Gastrocnemius medialis (tissue), 4 donors: ENCODE measurements around the gene MYL3. TPM values are rescaled to one million over a fixed set of nuclear protein-coding genes. Genes with fewer than 3 reads are reported as not detected.

Source experiments
- ATAC-seq, 2 donors: fragments of 150-250 bp; one replicate each; pipeline ENCODE4 v1.9.1; 2016
- DNase-seq, 2 donors: peaks; one replicate each; pipeline ENCODE4 v3.0.0-alpha.2; 2019
- H3K27ac ChIP-seq, 4 donors: fragments of 200-600 bp; sonication (generic); 1 replicate in 1 of 4; 2 replicates in 3 of 4; pipeline ENCODE4 v1.5.1; 2016 to 2018; ENCODE audit warnings: mild to moderate bottlenecking in 2 of 4, moderate library complexity in 1 of 4
- H3K27me3 ChIP-seq, 3 donors: fragments of 200-600 bp; sonication (generic) in 2 of 3; 1 replicate in 1 of 3; 2 replicates in 2 of 3; pipeline versions ENCODE4 v1.5.1 to v1.6.0; 2016 to 2019; ENCODE audit warnings: mild to moderate bottlenecking in 1 of 3, moderate library complexity in 1 of 3
- H3K36me3 ChIP-seq, 2 donors: fragments of 200-600 bp; sonication (generic) in 1 of 2; one replicate each; pipeline ENCODE4 v1.5.1; 2017 to 2018
- H3K4me1 ChIP-seq, 2 donors: fragments of 200-600 bp; sonication (generic) in 1 of 2; one replicate each; pipeline ENCODE4 v1.5.1; 2016 to 2017; ENCODE audit warnings: mild to moderate bottlenecking in 2 of 2
- H3K4me3 ChIP-seq, 4 donors: fragments of 200-600 bp; sonication (generic) in 3 of 4; 1 replicate in 1 of 4; 2 replicates in 3 of 4; pipeline ENCODE4 v1.5.1; 2016 to 2019; ENCODE audit warnings: mild to moderate bottlenecking in 2 of 4
- H3K9me3 ChIP-seq, 3 donors: fragments of 200-600 bp; sonication (generic) in 2 of 3; 1 replicate in 1 of 3; 2 replicates in 2 of 3; pipeline ENCODE4 v1.5.1; 2016 to 2019
- POLR2A ChIP-seq, 2 donors: fragments of 450-650 bp; IDR thresholded peaks; one replicate each; pipeline ENCODE4 v1.6.1; 2017; ENCODE audit warnings: antibody characterized with exemption in 2 of 2, mild to moderate bottlenecking in 2 of 2, moderate library complexity in 2 of 2
- in situ Hi-C, 4 donors: fragments of 200-750 bp; cut with MboI; loops; one replicate each; pipeline versions ENCODE4 v1.15.0 to v1.8.0; 2017; ENCODE audit warnings: low sequenced_read_pairs in 4 of 4
- intact Hi-C: fragments of 100-400 bp; cut with DNase I; formaldehyde crosslinking; loops from one replicate; pipeline ENCODE4 v1.15.1; 2023; ENCODE audit warnings: low total_unique reads
- total RNA-seq, 4 donors: library from RNA; depleted of rRNA; stranded (reverse); fragments of >200 nt; gene quantifications; one replicate each; pipeline versions ENCODE4 v1.1.0 to v1.2.3, GENCODE V29; 2016
- TF ChIP-seq, protein P1 (sequence below), 5 experiments: fragments of 450-650 bp in 3 of 5; fragments of 200-600 bp in 2 of 5; sonication (generic) in 2 of 5; IDR thresholded peaks in 4 of 5; conservative IDR thresholded peaks in 1 of 5; 1 replicate in 4 of 5; 2 replicates in 1 of 5; pipeline ENCODE4 v1.5.1; 2016 to 2019; ENCODE audit warnings: antibody characterized with exemption in 5 of 5, mild to moderate bottlenecking in 3 of 5, moderate library complexity in 3 of 5

MYL3 gene
- total RNA-seq, 4 donors from 2014 or later: 42.5 to 544 (median 281) TPM

GRCh38 chr3:46901061-46901460 lies 37.8 kb upstream of the MYL3 start:
- TF ChIP-seq, protein P1, sequence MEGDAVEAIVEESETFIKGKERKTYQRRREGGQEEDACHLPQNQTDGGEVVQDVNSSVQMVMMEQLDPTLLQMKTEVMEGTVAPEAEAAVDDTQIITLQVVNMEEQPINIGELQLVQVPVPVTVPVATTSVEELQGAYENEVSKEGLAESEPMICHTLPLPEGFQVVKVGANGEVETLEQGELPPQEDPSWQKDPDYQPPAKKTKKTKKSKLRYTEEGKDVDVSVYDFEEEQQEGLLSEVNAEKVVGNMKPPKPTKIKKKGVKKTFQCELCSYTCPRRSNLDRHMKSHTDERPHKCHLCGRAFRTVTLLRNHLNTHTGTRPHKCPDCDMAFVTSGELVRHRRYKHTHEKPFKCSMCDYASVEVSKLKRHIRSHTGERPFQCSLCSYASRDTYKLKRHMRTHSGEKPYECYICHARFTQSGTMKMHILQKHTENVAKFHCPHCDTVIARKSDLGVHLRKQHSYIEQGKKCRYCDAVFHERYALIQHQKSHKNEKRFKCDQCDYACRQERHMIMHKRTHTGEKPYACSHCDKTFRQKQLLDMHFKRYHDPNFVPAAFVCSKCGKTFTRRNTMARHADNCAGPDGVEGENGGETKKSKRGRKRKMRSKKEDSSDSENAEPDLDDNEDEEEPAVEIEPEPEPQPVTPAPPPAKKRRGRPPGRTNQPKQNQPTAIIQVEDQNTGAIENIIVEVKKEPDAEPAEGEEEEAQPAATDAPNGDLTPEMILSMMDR (IDR thresholded peaks at IDR 0.05 in 4 of 5, conservative IDR thresholded peaks at IDR 0.05 in 1 of 5): no peak
- no peak for TF ChIP-seq POLR2A (IDR thresholded peaks at IDR 0.05)
- no peak for ATAC-seq
- DNase-seq: no peak
- Histone ChIP-seq H3K4me3 (no peak overlapping the region), H3K27ac (no peak overlapping the region), H3K27me3 (no peaks in the 10 kb centered on the region), H3K9me3 (no peaks in the 10 kb centered on the region), H3K36me3 (no peaks in the 10 kb centered on the region), H3K4me1 (peaks cover 4 to 6% of the 10 kb centered on the region in 2 donors)
- intact Hi-C loops: no loop called here
- in situ Hi-C loops: no loop called here

- Histone ChIP-seq H3K9me3 (no peaks in the 10 kb centered on the region), H3K36me3 (no peaks in the 10 kb centered on the region), H3K27ac (no peak overlapping the region), H3K4me1 (peaks cover 4 to 6% of the 10 kb centered on the region in 2 donors), H3K27me3 (no peaks in the 10 kb centered on the region), H3K4me3 (no peak overlapping the region)
- no peak for DNase-seq
- TF ChIP-seq POLR2A (IDR thresholded peaks at IDR 0.05): no peak
- TF ChIP-seq, protein P1 (IDR thresholded peaks at IDR 0.05 in 4 of 5, conservative IDR thresholded peaks at IDR 0.05 in 1 of 5): no peak
- in situ Hi-C loops (no loop called here), intact Hi-C loops (no loop called here)
- ATAC-seq: no peak
Measured at GRCh38 chr3:46900356-46900755, 37.1 kb upstream of the MYL3 start.

DNA sequence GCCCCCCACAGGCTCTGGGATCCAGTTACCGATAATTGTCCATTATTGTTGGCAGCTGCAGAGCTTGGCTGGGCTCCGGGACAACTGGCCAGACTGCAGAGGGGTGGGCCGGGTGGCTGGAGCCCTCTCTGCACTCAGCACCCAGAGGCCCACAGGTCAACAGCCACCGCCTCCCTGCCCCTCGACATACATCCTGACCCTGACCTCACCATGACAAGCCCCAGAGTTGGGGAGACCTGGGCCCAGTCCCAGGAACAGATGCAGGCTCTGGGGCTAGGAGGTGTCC lies 36.7 kb upstream of the MYL3 start:
- no peaks in the 10 kb centered on the region for H3K9me3 ChIP-seq
- TF ChIP-seq POLR2A (IDR thresholded peaks at IDR 0.05): no peak
- TF ChIP-seq, protein P1 (IDR thresholded peaks at IDR 0.05 in 4 of 5, conservative IDR thresholded peaks at IDR 0.05 in 1 of 5): no peak
- no peaks in the 10 kb centered on the region for H3K27me3 ChIP-seq
- H3K27ac ChIP-seq: no peak overlapping the region
- H3K36me3 ChIP-seq: no peaks in the 10 kb centered on the region
- no peak overlapping the region for H3K4me3 ChIP-seq
- intact Hi-C loops: no loop called here
- ATAC-seq (no peak), DNase-seq (no peak)
- H3K4me1 ChIP-seq: peaks cover 4 to 6% of the 10 kb centered on the region in 2 donors
- in situ Hi-C loops: no loop called here

GRCh38 chr3:46899151-46900006 lies 36.1 kb upstream of the MYL3 start:
- in situ Hi-C loops: loop anchor here in 2 of 4 donors (10.0 kb wide), 1 partner anchor 185 kb away; the partner anchor contains the start of gene PRSS50 (in 2 of the 2)
- no peak for ATAC-seq
- no peak for DNase-seq

More at GRCh38 chr3:46899151-46900006, 36.1 kb upstream of the MYL3 start:
- no peaks in the 10 kb centered on the region for H3K9me3 ChIP-seq
- intact Hi-C loops: no loop called here
- H3K27me3 ChIP-seq: no peaks in the 10 kb centered on the region
- H3K4me3 ChIP-seq: no peak overlapping the region
- no peak for TF ChIP-seq POLR2A (IDR thresholded peaks at IDR 0.05)
- TF ChIP-seq, protein P1 (IDR thresholded peaks at IDR 0.05 in 4 of 5, conservative IDR thresholded peaks at IDR 0.05 in 1 of 5): no peak
- H3K4me1 ChIP-seq: peaks cover 4 to 6% of the 10 kb centered on the region in 2 donors
- no peaks in the 10 kb centered on the region for H3K36me3 ChIP-seq
- H3K27ac ChIP-seq: no peak overlapping the region
